HG02970 (cell line): ENCODE measurements around the gene CUX1.

Experiments used
- ATAC-seq: cut with Tn5 transposase; IDR thresholded peaks from one replicate; pipeline ENCODE4 v1.9.1; 2021; ENCODE audit warnings: mild to moderate bottlenecking, moderate library complexity, moderate number of reproducible peaks; ENCODE audit not compliant: unreplicated experiment, low FRiP score

CUX1 gene

GRCh38 chr7:102082693-102083368 is 265.4 kb downstream of the CUX1 start:
- ATAC-seq, result no peak

- no peak for ATAC-seq
These were observed 267.9 kb downstream of the CUX1 start for GRCh38 chr7:102085218-102085772.

GRCh38 chr7:102089175-102090098 is 272.0 kb downstream of the CUX1 start:
- no peak for ATAC-seq

GRCh38 chr7:102093599-102094315 is 276.3 kb downstream of the CUX1 start:
- ATAC-seq, result no peak

- no peak for ATAC-seq
These were observed 276.9 kb downstream of the CUX1 start for GRCh38 chr7:102094316-102094650.

GRCh38 chr7:102095321-102096011 is 278.0 kb downstream of the CUX1 start:
- no peak for ATAC-seq

- no peak for ATAC-seq
These were observed 278.5 kb downstream of the CUX1 start for GRCh38 chr7:102096012-102096332.

GRCh38 chr7:102096706-102097427 is 279.4 kb downstream of the CUX1 start:
- no peak for ATAC-seq

GRCh38 chr7:102097601-102098161 is 280.3 kb downstream of the CUX1 start:
- no peak for ATAC-seq

- no peak for ATAC-seq
These were observed 281.6 kb downstream of the CUX1 start for GRCh38 chr7:102098986-102099385.

- no peak for ATAC-seq
These were observed 282.0 kb downstream of the CUX1 start for GRCh38 chr7:102099474-102099873.

GRCh38 chr7:102101111-102101551 is 283.7 kb downstream of the CUX1 start:
- ATAC-seq, result no peak

GRCh38 chr7:102101926-102102325 is 284.5 kb downstream of the CUX1 start:
- ATAC-seq, result no peak

GRCh38 chr7:102103027-102103372 is 285.6 kb downstream of the CUX1 start:
- ATAC-seq, result no peak

- ATAC-seq, result no peak
These were observed 286.8 kb downstream of the CUX1 start for GRCh38 chr7:102104245-102104644.

GRCh38 chr7:102106625-102107024 is 289.2 kb downstream of the CUX1 start:
- ATAC-seq, result no peak

- ATAC-seq, result no peak
These were observed 290.2 kb downstream of the CUX1 start for GRCh38 chr7:102107474-102108104.

GRCh38 chr7:102111061-102112041 is 293.9 kb downstream of the CUX1 start:
- ATAC-seq, result no peak
